Retinal pigment epithelial cell (primary cell): Measurements from ENCODE around the gene MCM3AP.

Experiments
- DNase-seq: peaks from one replicate; pipeline ENCODE4 v3.0.0-alpha.2; 2010; ENCODE audit warnings: low read depth
- H3K4me3 ChIP-seq: 2 replicates; pipeline ENCODE4 v1.5.1; 2011; ENCODE audit warnings: mild to moderate bottlenecking, low read length, control low read depth, moderate library complexity
- CTCF ChIP-seq: conservative IDR thresholded peaks from 2 replicates; pipeline ENCODE4 v1.5.1; 2011; ENCODE audit warnings: low read depth, low read length, control low read depth, inconsistent platforms

The MCM3AP gene

GRCh38 chr21:46295996-46296752 is 10.8 kb upstream of the MCM3AP start:
- no peak overlapping the region for H3K4me3 ChIP-seq
- DNase-seq, result no peak

GRCh38 chr21:46295177-46295770 is 9.9 kb upstream of the MCM3AP start:
- no peak overlapping the region for H3K4me3 ChIP-seq
- DNase-seq, result no peak
- no peak for TF ChIP-seq CTCF

More at GRCh38 chr21:46295996-46296752, 10.8 kb upstream of the MCM3AP start:
- TF ChIP-seq CTCF, result no peak

DNA sequence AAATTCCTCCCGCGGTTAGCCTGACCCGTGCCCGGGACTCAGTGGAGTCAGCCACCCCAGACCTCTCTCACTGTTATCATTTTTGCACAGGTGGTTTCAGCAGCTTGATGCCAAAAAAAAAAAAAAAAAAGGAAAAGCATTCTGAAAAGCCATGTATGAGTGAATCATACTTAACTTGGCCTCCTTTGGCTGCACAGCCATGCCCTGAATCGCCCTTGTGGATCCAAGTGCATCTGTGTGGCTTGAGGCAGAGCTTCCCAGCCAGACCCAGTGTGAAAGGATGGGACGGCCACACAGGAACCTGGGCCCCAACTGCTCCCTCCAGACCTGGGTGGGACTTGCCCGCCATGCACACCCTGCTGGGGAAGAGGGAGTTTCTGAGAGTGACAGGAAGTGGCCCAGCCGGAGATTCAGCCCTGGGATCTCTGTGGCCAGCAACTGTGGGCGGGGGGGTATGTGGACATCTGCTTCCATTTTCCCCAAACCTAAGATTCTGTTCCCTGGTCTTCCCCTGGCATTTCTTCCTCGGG is 9.3 kb upstream of the MCM3AP start:
- no peak for DNase-seq
- no peak overlapping the region for H3K4me3 ChIP-seq
- TF ChIP-seq CTCF, result no peak

DNA sequence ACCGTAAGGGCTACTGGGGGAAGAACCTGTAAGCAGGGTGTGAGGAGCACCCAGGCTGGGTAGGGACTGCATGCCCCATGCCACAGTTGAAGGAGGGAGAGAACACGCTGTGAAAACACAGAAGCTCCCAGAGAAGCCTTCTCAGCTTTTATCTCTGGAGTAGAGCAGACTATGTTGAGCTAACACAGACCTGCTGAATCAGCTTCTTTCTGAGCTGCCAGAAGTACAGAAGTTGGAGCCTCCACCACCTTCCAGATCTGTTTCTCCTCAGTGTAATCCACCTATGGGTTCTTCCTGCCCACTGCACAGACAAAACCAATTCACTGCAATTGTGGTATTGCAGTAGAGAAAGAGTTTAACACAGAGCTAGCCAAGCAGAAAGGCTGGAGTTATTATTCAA is 6.2 kb upstream of the MCM3AP start:
- TF ChIP-seq CTCF, result no peak
- no peak overlapping the region for H3K4me3 ChIP-seq
- no peak for DNase-seq

DNA sequence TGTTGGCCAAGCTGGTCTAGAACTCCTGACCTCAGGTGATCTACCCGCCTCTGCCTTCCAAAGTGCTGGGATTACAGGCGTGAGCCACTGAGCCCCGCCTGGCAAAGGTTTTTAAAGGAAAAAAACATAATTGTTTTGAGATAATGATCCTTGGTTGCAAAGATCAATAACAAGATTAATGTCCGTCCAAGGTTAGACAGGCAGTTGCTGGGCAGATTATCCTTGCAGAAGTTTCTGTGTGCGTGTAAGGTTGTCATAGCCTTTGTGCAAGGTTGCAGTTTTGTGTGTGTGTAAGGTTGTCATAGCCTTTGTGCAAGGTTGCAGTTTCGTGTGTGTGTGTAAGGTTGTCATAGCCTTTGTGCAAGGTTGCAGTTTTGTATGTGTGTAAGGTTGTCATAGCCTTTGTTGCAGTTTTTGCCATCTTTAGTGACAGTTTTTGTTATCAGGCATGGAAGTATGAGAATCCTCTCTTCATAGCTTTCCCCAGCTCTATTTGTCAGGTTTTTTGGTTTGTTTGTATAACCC is 4.3 kb upstream of the MCM3AP start:
- TF ChIP-seq CTCF, result no peak
- H3K4me3 ChIP-seq, result no peak overlapping the region
- no peak for DNase-seq

DNA sequence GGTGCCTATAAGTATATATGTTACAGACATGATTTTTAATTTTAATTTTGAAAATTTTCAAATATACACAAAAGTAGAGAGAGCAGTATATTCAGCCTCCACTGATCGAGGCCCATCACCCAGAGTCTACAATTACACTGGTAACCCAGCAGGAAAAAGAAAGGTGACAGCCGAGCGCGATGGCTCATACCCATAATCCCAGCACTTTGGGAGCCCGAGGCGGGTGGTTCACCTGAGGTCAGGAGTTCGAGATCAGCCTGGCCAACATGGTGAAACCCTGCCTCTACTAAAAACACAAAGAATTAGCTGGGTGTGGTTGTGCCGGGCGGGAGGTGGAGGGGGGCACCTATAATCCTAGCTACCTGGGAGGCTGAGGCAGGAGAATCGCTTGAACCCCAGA is 2.1 kb upstream of the MCM3AP start:
- TF ChIP-seq CTCF, result no peak
- no peak overlapping the region for H3K4me3 ChIP-seq
- no peak for DNase-seq

DNA sequence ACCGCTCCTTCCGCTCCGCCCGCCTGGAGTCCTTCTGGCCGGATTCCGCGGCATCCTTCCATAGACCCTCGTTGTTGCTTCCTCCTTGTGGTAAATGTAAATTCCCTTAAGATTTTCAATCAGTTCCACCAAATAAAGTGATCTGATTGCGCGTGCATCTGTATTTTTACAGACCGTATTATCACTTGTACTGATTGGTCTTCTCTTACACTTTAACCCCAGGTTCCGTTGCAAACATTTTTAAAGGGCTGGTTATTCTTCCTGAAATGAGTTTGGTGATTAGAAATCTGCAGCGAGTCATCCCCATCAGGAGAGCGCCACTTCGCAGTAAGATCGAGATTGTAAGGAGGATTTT is 1.2 kb upstream of the MCM3AP start:
- H3K4me3 ChIP-seq, result peak overlapping the region; percentile 59
- DNase-seq, result no peak
- no peak for TF ChIP-seq CTCF
